Brain pericyte (primary cell): ENCODE measurements around the gene SACS.
"Not testable (repeated sequence)": the region's sequence is repeated elsewhere in the genome, so short reads cannot be mapped to it uniquely, and the experiment has no call there.

ENCODE experiments used
- DNase-seq: peaks from one replicate; pipeline ENCODE4 v3.0.0-alpha.2; 2012; ENCODE audit warnings: low read depth, low spot score

Gene SACS

GRCh38 chr13:23455401-23456185 is 22.1 kb upstream of the SACS start:
- no peak for DNase-seq

- no peak for DNase-seq
Measured at GRCh38 chr13:23453132-23453531, 19.6 kb upstream of the SACS start.

- DNase-seq = no peak
Measured at GRCh38 chr13:23450340-23451046, 17.0 kb upstream of the SACS start.

GRCh38 chr13:23449398-23450162 is 16.1 kb upstream of the SACS start:
- DNase-seq = no peak

- no peak for DNase-seq
Measured at GRCh38 chr13:23447927-23448326, 14.4 kb upstream of the SACS start.

GRCh38 chr13:23445794-23446193 is 12.3 kb upstream of the SACS start:
- DNase-seq = no peak

- DNase-seq = no peak
Measured at GRCh38 chr13:23443878-23444277, 10.4 kb upstream of the SACS start.

GRCh38 chr13:23443110-23443509 is 9.6 kb upstream of the SACS start:
- no peak for DNase-seq

GRCh38 chr13:23440821-23441618 is 7.5 kb upstream of the SACS start:
- DNase-seq = no peak

GRCh38 chr13:23440324-23440723 is 6.8 kb upstream of the SACS start:
- not testable (repeated sequence) for DNase-seq

GRCh38 chr13:23437916-23438315 is 4.4 kb upstream of the SACS start:
- no peak for DNase-seq

- DNase-seq = no peak
Measured at GRCh38 chr13:23436680-23437079, 3.2 kb upstream of the SACS start.

- DNase-seq = no peak
Measured at GRCh38 chr13:23434491-23434890, 989 bp upstream of the SACS start.

- no peak for DNase-seq
Measured at GRCh38 chr13:23432626-23433025, 876 bp downstream of the SACS start.

GRCh38 chr13:23430664-23431063 is 2.8 kb downstream of the SACS start:
- DNase-seq = no peak

- no peak for DNase-seq
Measured at GRCh38 chr13:23427881-23428528, 5.5 kb downstream of the SACS start.

- peak; percentile 56 for DNase-seq
Measured at GRCh38 chr13:23427342-23427843, 6.1 kb downstream of the SACS start.

GRCh38 chr13:23421596-23421995 is 11.9 kb downstream of the SACS start:
- DNase-seq = no peak

GRCh38 chr13:23418776-23419683 is 14.5 kb downstream of the SACS start:
- no peak for DNase-seq

GRCh38 chr13:23414682-23415081 is 18.8 kb downstream of the SACS start:
- no peak for DNase-seq
